ENCODE data around the gene ZNF641. TPM values are rescaled to one million over a fixed set of nuclear protein-coding genes. Genes with fewer than 3 reads are reported as not detected.
"Not testable (repeated sequence)": the region's sequence is repeated elsewhere in the genome, so short reads cannot be mapped to it uniquely, and the experiment has no call there.

Gene ZNF641
- total RNA-seq, 1 donor from 2014 or later: 3.5 TPM

GRCh38 chr12:48336564-48336963, 14.2 kb downstream of the ZNF641 start:
- no peak for DNase-seq (ENCODE audit: low read depth)
- peak; percentile 32 for TF ChIP-seq CTCF (conservative IDR thresholded peaks at IDR 0.05; ENCODE audit: low read depth, low read length)
- H3K4me3 ChIP-seq (ENCODE audit: low read depth, low read length): no peak overlapping the region

GRCh38 chr12:48336061-48336460, 14.7 kb downstream of the ZNF641 start:
- H3K4me3 ChIP-seq (ENCODE audit: low read depth, low read length): no peak overlapping the region
- TF ChIP-seq CTCF (conservative IDR thresholded peaks at IDR 0.05; ENCODE audit: low read depth, low read length): no peak
- DNase-seq (ENCODE audit: low read depth): no peak

GRCh38 chr12:48334808-48335207, 15.9 kb downstream of the ZNF641 start:
- TF ChIP-seq CTCF (conservative IDR thresholded peaks at IDR 0.05; ENCODE audit: low read depth, low read length): no peak
- no peak for DNase-seq (ENCODE audit: low read depth)
- no peak overlapping the region for H3K4me3 ChIP-seq (ENCODE audit: low read depth, low read length)

GRCh38 chr12:48333680-48334079, 17.0 kb downstream of the ZNF641 start:
- DNase-seq (ENCODE audit: low read depth); H3K4me3 ChIP-seq (ENCODE audit: low read depth, low read length): not testable (repeated sequence)

GRCh38 chr12:48331399-48331798, 19.3 kb downstream of the ZNF641 start:
- H3K4me3 ChIP-seq (ENCODE audit: low read depth, low read length): no peak overlapping the region
- TF ChIP-seq CTCF (conservative IDR thresholded peaks at IDR 0.05; ENCODE audit: low read depth, low read length): no peak
- DNase-seq (ENCODE audit: low read depth): no peak

- no peak for DNase-seq (ENCODE audit: low read depth)
- no peak for TF ChIP-seq CTCF (conservative IDR thresholded peaks at IDR 0.05; ENCODE audit: low read depth, low read length)
- H3K4me3 ChIP-seq (ENCODE audit: low read depth, low read length): no peak overlapping the region
Measured at GRCh38 chr12:48329199-48329939, 21.4 kb downstream of the ZNF641 start.

GRCh38 chr12:48316491-48316890, 34.2 kb downstream of the ZNF641 start:
- no peak for DNase-seq (ENCODE audit: low read depth)
- TF ChIP-seq CTCF (conservative IDR thresholded peaks at IDR 0.05; ENCODE audit: low read depth, low read length): no peak
- H3K4me3 ChIP-seq (ENCODE audit: low read depth, low read length): no peak overlapping the region
